Gastroesophageal sphincter (tissue), 4 donors: ENCODE measurements around the gene GPRC5D. TPM values are rescaled to one million over a fixed set of nuclear protein-coding genes. Genes with fewer than 3 reads are reported as not detected.

Experiments
- ATAC-seq: fragments of 150-250 bp; one replicate; pipeline ENCODE4 v1.9.1; 2016; ENCODE audit warnings: mild to moderate bottlenecking, moderate library complexity
- H3K27ac ChIP-seq, 4 donors: fragments of 200-600 bp; sonication (generic) in 3 of 4; 1 replicate in 3 of 4; 2 replicates in 1 of 4; pipeline ENCODE4 v1.5.1; 2016 to 2019
- H3K27me3 ChIP-seq: fragments of 200-600 bp; sonication (generic); one replicate; pipeline ENCODE4 v1.5.1; 2019
- H3K36me3 ChIP-seq, 2 donors: fragments of 200-600 bp; sonication (generic); one replicate each; pipeline ENCODE4 v1.5.1; 2019; ENCODE audit warnings: control low read depth in 1 of 2
- H3K4me1 ChIP-seq, 3 donors: fragments of 200-600 bp; sonication (generic); 1 replicate in 2 of 3; 2 replicates in 1 of 3; pipeline ENCODE4 v1.5.1; 2016 to 2019; ENCODE audit warnings: control low read depth in 2 of 3
- H3K4me3 ChIP-seq, 2 donors: fragments of 200-600 bp; sonication (generic); one replicate each; pipeline ENCODE4 v1.5.1; 2019; ENCODE audit warnings: mild to moderate bottlenecking in 1 of 2, moderate library complexity in 1 of 2
- H3K9me3 ChIP-seq, 3 donors: fragments of 200-600 bp; sonication (generic); one replicate each; pipeline ENCODE4 v1.5.1; 2017 to 2019; ENCODE audit warnings: control low read depth in 2 of 3
- CTCF ChIP-seq, 4 experiments: fragments of 200-600 bp in 2 of 4; fragments of 450-650 bp in 2 of 4; sonication (generic) in 1 of 4; IDR thresholded peaks; one replicate each; pipeline ENCODE4 v1.5.1; 2017 to 2019; ENCODE audit warnings: antibody characterized with exemption in 4 of 4, mild to moderate bottlenecking in 2 of 4, moderate library complexity in 2 of 4
- EP300 ChIP-seq: sonication (generic); formaldehyde crosslinking; IDR thresholded peaks from one replicate; pipeline ENCODE4 v1.6.1; 2017; ENCODE audit warnings: antibody characterized with exemption, mild to moderate bottlenecking
- POLR2A ChIP-seq, 2 donors: fragments of 450-650 bp; IDR thresholded peaks; one replicate each; pipeline ENCODE4 v1.6.1; 2017; ENCODE audit warnings: antibody characterized with exemption in 2 of 2, mild to moderate bottlenecking in 2 of 2, moderate library complexity in 1 of 2
- POLR2AphosphoS5 ChIP-seq: sonication (generic); formaldehyde crosslinking; IDR thresholded peaks from one replicate; pipeline ENCODE4 v1.6.1; 2017; ENCODE audit warnings: antibody characterized with exemption
- WGBS, 2 donors: methylation state at CpG; one replicate each; pipeline ENCODE4 v1.1.5; 2018; ENCODE audit warnings: low coverage in 1 of 2; 5-methylcytosine and 5-hydroxymethylcytosine counted together
- total RNA-seq, 4 donors: library from RNA; depleted of rRNA; stranded (reverse); fragments of >200 nt; gene quantifications; one replicate each; pipeline ENCODE4 v1.1.0, GENCODE V29; 2016

The GPRC5D gene
- total RNA-seq, 4 donors from 2014 or later: not detected

- Histone ChIP-seq H3K36me3 (no peaks in the 10 kb centered on the region), H3K4me3 (no peak overlapping the region), H3K4me1 (peaks cover 0 to 56% (median 7%) of the 10 kb centered on the region in 3 donors), H3K27me3 (no peaks in the 10 kb centered on the region), H3K27ac (no peak overlapping the region), H3K9me3 (no peaks in the 10 kb centered on the region)
- TF ChIP-seq EP300 (no peak), POLR2A (IDR thresholded peaks at IDR 0.05) (no peak), CTCF (IDR thresholded peaks at IDR 0.05) (no peak), POLR2AphosphoS5 (no peak)
- 58 to 80% methylated on average over 1 to 3 of the region's 3 CpGs for WGBS, 2 donors
- ATAC-seq: no peak
These were observed 45.2 kb upstream of the GPRC5D start for GRCh38 chr12:12997156-12997555.

DNA sequence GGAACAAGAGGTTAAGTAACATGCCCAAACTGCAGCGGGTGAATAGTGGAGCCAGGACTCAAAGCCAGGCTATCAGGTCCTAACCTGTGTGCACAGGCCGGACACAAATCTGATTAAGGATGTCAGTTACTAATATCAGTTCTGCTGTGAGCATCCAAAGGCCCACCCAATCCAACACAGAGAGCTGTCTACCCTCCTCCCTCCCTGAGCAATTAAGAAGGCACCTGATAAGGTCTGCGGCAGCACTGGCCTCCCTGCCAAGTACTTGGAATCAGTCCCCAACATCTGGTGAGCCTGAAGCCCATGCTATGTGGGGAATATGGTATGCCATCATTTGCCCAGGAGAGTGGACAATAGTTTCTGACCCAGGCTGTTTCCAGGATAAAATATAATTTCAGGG, 44.2 kb upstream of the GPRC5D start:
- no peaks in the 10 kb centered on the region for H3K27me3 ChIP-seq
- H3K36me3 ChIP-seq: no peaks in the 10 kb centered on the region
- ATAC-seq: no peak
- H3K4me3 ChIP-seq: no peak overlapping the region
- H3K4me1 ChIP-seq: peaks cover 0 to 57% (median 8%) of the 10 kb centered on the region in 3 donors
- H3K27ac ChIP-seq: no peak overlapping the region
- no peak for TF ChIP-seq CTCF (IDR thresholded peaks at IDR 0.05)
- no peak for TF ChIP-seq EP300
- no peak for TF ChIP-seq POLR2A (IDR thresholded peaks at IDR 0.05)
- no peak for TF ChIP-seq POLR2AphosphoS5
- H3K9me3 ChIP-seq: no peaks in the 10 kb centered on the region
- WGBS, 2 donors: 48 to 92% methylated on average over 3 of the region's 3 CpGs

DNA sequence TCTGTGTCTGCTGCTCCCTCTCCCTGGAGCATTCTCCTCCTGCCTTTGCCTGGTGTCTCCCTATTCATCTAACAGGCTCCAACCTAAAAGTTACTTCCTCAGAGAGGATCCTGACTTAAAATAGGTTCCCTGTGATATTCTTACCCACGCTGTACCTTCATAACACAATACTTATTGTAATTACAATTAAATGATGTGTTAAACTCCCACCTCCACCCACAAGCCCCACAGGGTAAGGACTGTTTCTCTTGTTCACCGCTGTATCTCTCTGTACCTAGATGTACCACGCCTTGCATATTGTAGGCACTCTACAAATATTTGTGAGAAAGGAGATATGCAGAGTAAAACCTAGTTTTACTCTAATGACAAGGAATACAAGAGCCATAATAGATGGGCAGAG, 43.1 kb upstream of the GPRC5D start:
- Histone ChIP-seq H3K4me3 (no peak overlapping the region), H3K27me3 (no peaks in the 10 kb centered on the region), H3K27ac (no peak overlapping the region), H3K9me3 (no peaks in the 10 kb centered on the region), H3K4me1 (peaks cover 0 to 63% (median 8%) of the 10 kb centered on the region in 3 donors), H3K36me3 (no peaks in the 10 kb centered on the region)
- 90% methylated on average over 3 of the region's 3 CpGs; no CpG with 5 or more reads in 1 of the 2 donors for WGBS, 2 donors
- no peak for ATAC-seq
- TF ChIP-seq EP300: no peak
- TF ChIP-seq CTCF (IDR thresholded peaks at IDR 0.05): no peak
- no peak for TF ChIP-seq POLR2A (IDR thresholded peaks at IDR 0.05)
- no peak for TF ChIP-seq POLR2AphosphoS5

DNA sequence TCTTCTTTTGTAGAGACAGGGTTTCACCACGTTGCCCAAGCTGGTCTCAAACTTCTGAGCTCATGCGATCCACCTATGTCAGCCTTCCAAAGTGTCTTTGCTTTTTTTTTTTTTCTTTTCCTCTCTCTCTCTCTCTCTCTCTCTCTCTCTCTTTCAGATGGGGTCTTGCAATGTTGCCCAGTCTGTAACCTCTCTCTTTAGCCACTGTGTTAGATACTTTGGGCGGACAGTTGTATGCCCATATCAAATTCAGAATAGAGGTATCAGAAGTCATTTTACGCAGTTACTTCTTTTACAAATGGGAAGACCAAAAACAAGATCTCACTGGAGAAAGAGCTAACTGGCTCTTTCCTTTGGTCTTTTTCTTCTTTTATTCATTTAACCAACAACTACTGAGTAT, 41.4 kb upstream of the GPRC5D start:
- no peaks in the 10 kb centered on the region for H3K9me3 ChIP-seq
- H3K4me3 ChIP-seq: peak overlapping the region in 1 of 2 donors; percentile 17
- H3K27ac ChIP-seq: peak overlapping the region; percentile 61 to 75 (median 71)
- peaks cover 0 to 50% (median 2%) of the 10 kb centered on the region in 3 donors for H3K4me1 ChIP-seq
- WGBS, 2 donors: 90 to 93% methylated on average over 3 to 4 of the region's 4 CpGs
- H3K36me3 ChIP-seq: peaks cover 0 to 11% of the 10 kb centered on the region in 2 donors
- TF ChIP-seq POLR2A (IDR thresholded peaks at IDR 0.05): no peak
- TF ChIP-seq CTCF (IDR thresholded peaks at IDR 0.05): no peak
- H3K27me3 ChIP-seq: no peaks in the 10 kb centered on the region
- no peak for ATAC-seq

- Histone ChIP-seq H3K9me3 (no peaks in the 10 kb centered on the region), H3K4me3 (peak overlapping the region; percentile 6 to 17), H3K27me3 (no peaks in the 10 kb centered on the region), H3K4me1 (peaks cover 0 to 42% (median 2%) of the 10 kb centered on the region in 3 donors), H3K27ac (peak overlapping the region; percentile 61 to 75 (median 71)), H3K36me3 (peaks cover 0 to 17% of the 10 kb centered on the region in 2 donors)
- WGBS, 2 donors: 42 to 51% methylated on average over 4 to 8 of the region's 8 CpGs
- no peak for TF ChIP-seq POLR2A (IDR thresholded peaks at IDR 0.05)
- TF ChIP-seq EP300: no peak
- peak; percentile 57 for TF ChIP-seq POLR2AphosphoS5
- no peak for TF ChIP-seq CTCF (IDR thresholded peaks at IDR 0.05)
- ATAC-seq: peak; percentile 93
These were observed 40.6 kb upstream of the GPRC5D start for GRCh38 chr12:12992418-12993130.
